ENCODE measurements around the gene ABHD11. TPM values are rescaled to one million over a fixed set of nuclear protein-coding genes. Genes with fewer than 3 reads are reported as not detected.

Gene ABHD11
- total RNA-seq, 1 donor from 2014 or later = 43.9 TPM

- Mint-ChIP-seq H3K4me1 (ENCODE audit: unreplicated experiment) (no peaks in the 10 kb centered on the region), H3K9me3 (no peaks in the 10 kb centered on the region), H3K4me3 (no peak overlapping the region), H3K27ac (no peak overlapping the region), H3K27me3 (no peaks in the 10 kb centered on the region), H3K36me3 (no peaks in the 10 kb centered on the region)
- no peak for DNase-seq (ENCODE audit: extremely low spot score, unreplicated experiment)
- no peak for TF ChIP-seq CTCF (conservative IDR thresholded peaks at IDR 0.05)
Measured at GRCh38 chr7:73708961-73709549, 29.5 kb downstream of the ABHD11 start.

GRCh38 chr7:73707045-73707631 lies 31.5 kb downstream of the ABHD11 start:
- Mint-ChIP-seq H3K36me3 (peaks cover 2% of the 10 kb centered on the region), H3K27me3 (no peaks in the 10 kb centered on the region), H3K27ac (no peak overlapping the region), H3K4me3 (no peak overlapping the region), H3K4me1 (ENCODE audit: unreplicated experiment) (peaks cover 3% of the 10 kb centered on the region), H3K9me3 (no peaks in the 10 kb centered on the region)
- no peak for TF ChIP-seq CTCF (conservative IDR thresholded peaks at IDR 0.05)
- DNase-seq (ENCODE audit: extremely low spot score, unreplicated experiment) = no peak

- Mint-ChIP-seq H3K36me3 (peaks cover 9% of the 10 kb centered on the region), H3K9me3 (no peaks in the 10 kb centered on the region), H3K27me3 (no peaks in the 10 kb centered on the region), H3K27ac (no peak overlapping the region), H3K4me3 (no peak overlapping the region), H3K4me1 (ENCODE audit: unreplicated experiment) (peaks cover 9% of the 10 kb centered on the region)
- TF ChIP-seq CTCF (conservative IDR thresholded peaks at IDR 0.05) = no peak
- DNase-seq (ENCODE audit: extremely low spot score, unreplicated experiment) = no peak
Measured at GRCh38 chr7:73706126-73707044, 32.2 kb downstream of the ABHD11 start.

- Mint-ChIP-seq H3K27me3 (no peaks in the 10 kb centered on the region), H3K4me3 (no peak overlapping the region), H3K36me3 (peaks cover 9% of the 10 kb centered on the region)
Measured at GRCh38 chr7:73705551-73705920, 33.1 kb downstream of the ABHD11 start.

More at GRCh38 chr7:73705551-73705920, 33.1 kb downstream of the ABHD11 start:
- TF ChIP-seq CTCF (conservative IDR thresholded peaks at IDR 0.05) = no peak
- H3K27ac Mint-ChIP-seq = no peak overlapping the region
- DNase-seq (ENCODE audit: extremely low spot score, unreplicated experiment) = no peak
- H3K4me1 Mint-ChIP-seq (ENCODE audit: unreplicated experiment) = peaks cover 10% of the 10 kb centered on the region
- no peaks in the 10 kb centered on the region for H3K9me3 Mint-ChIP-seq

Measured in type B pancreatic cell (in vitro differentiated cells).